BJ (cell line): Measurements from ENCODE around the gene CORO2B. TPM values are rescaled to one million over a fixed set of nuclear protein-coding genes. Genes with fewer than 3 reads are reported as not detected.

Source experiments
- CTCF ChIA-PET: fragments of 350-600 bp; formaldehyde crosslinking; extraction: SDS; loops from one replicate; lab custom pipeline; 2021; ENCODE audit warnings: antibody characterized with exemption, inconsistent platforms; lab: Yijun Ruan, JAX
- POLR2A ChIA-PET: fragments of 300-600 bp; sonication (Branson Sonifier 250); formaldehyde crosslinking; extraction: SDS; loops from one replicate; lab custom pipeline; 2021; ENCODE audit warnings: antibody characterized with exemption; lab: Charles Lee
- DNase-seq: peaks from one replicate; pipeline ENCODE4 v3.0.0-alpha.2; 2011; ENCODE audit warnings: low read depth
- H3K27me3 ChIP-seq: 2 replicates; pipeline ENCODE4 v1.6.0; 2011; ENCODE audit warnings: low read length; ENCODE audit not compliant: control insufficient read depth, insufficient read depth
- H3K36me3 ChIP-seq: 2 replicates; pipeline ENCODE4 v1.5.1; 2011; ENCODE audit warnings: low read length; ENCODE audit not compliant: control insufficient read depth, insufficient read depth
- H3K4me3 ChIP-seq: 2 replicates; pipeline ENCODE4 v1.5.1; 2011; ENCODE audit warnings: low read depth, mild to moderate bottlenecking, control low read depth, low read length
- polyA plus RNA-seq: library from polyadenylated mRNA; depleted of rRNA; stranded (reverse); fragments of >200 nt; gene quantifications from 2 replicates; pipeline ENCODE4 v1.2.3, GENCODE V29; 2011
- TF ChIP-seq, protein P1 (sequence below): IDR thresholded peaks from 2 replicates; pipeline ENCODE4 v1.5.1; 2011; ENCODE audit warnings: low read depth, mild to moderate bottlenecking, control low read depth, inconsistent platforms, low read length, moderate library complexity; ENCODE audit not compliant: insufficient read depth

Gene CORO2B
- polyA plus RNA-seq, 1 experiment, result 7.7 TPM

DNA sequence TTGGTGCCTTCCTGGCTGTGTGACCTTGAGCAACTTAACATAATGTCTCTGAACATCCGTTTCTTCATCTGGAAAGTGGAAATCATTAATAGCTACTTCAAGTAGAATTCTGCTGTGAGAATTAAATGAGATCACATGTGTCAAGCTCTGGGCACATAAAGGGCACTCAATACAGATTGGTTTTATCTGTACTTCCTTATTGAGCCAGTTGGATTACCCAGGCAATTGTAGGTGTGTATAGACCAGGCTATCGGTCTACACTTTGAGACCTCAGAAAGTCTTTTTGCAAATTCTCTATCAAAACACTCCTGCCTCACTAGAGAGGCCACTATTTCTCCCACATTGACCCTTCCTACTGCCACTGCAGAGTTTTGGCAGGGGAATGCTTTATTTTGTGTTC lies 194.2 kb downstream of the CORO2B start:
- POLR2A ChIA-PET, result interaction anchor here (0.5 kb wide), 1 partner anchor 104 kb away, joined by 3 read pairs; no protein-coding TSS in a partner anchor
- TF ChIP-seq, protein P1, sequence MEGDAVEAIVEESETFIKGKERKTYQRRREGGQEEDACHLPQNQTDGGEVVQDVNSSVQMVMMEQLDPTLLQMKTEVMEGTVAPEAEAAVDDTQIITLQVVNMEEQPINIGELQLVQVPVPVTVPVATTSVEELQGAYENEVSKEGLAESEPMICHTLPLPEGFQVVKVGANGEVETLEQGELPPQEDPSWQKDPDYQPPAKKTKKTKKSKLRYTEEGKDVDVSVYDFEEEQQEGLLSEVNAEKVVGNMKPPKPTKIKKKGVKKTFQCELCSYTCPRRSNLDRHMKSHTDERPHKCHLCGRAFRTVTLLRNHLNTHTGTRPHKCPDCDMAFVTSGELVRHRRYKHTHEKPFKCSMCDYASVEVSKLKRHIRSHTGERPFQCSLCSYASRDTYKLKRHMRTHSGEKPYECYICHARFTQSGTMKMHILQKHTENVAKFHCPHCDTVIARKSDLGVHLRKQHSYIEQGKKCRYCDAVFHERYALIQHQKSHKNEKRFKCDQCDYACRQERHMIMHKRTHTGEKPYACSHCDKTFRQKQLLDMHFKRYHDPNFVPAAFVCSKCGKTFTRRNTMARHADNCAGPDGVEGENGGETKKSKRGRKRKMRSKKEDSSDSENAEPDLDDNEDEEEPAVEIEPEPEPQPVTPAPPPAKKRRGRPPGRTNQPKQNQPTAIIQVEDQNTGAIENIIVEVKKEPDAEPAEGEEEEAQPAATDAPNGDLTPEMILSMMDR, result no peak
- H3K27me3 ChIP-seq, result no peaks in the 10 kb centered on the region
- no peak for DNase-seq
- H3K4me3 ChIP-seq, result no peak overlapping the region
- CTCF ChIA-PET, result interaction anchor here (1.8 kb wide), 1 partner anchor 10 kb away, joined by 5 read pairs; no protein-coding TSS in a partner anchor
- H3K36me3 ChIP-seq, result peaks cover 4% of the 10 kb centered on the region; the same call in 1 of the 2 replicates

DNA sequence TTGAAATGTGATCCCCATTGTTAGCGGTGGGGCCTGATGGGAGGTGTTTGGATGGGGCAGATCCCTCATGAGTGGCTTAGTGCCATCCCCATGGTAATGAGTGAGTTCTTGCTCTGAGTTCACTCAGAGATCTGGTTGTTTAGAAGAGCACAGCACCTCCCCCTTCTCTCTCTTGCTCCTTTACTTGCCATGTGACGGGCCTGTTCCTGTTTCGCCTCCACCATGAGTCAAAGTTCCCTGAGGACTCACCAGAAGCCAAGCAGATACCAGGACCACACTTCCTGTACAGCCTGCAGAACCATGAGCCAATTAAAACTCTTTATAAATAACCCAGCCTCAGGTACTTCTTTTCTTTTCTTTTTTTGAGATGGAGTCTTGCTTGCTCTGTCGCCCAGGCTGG lies 195.3 kb downstream of the CORO2B start:
- no peaks in the 10 kb centered on the region for H3K27me3 ChIP-seq
- CTCF ChIA-PET, result interaction anchor here (0.9 to 1.8 kb wide), 3 partner anchors 9 to 17 kb away, joined by 3 to 5 read pairs (median 4); no protein-coding TSS in a partner anchor

DNA sequence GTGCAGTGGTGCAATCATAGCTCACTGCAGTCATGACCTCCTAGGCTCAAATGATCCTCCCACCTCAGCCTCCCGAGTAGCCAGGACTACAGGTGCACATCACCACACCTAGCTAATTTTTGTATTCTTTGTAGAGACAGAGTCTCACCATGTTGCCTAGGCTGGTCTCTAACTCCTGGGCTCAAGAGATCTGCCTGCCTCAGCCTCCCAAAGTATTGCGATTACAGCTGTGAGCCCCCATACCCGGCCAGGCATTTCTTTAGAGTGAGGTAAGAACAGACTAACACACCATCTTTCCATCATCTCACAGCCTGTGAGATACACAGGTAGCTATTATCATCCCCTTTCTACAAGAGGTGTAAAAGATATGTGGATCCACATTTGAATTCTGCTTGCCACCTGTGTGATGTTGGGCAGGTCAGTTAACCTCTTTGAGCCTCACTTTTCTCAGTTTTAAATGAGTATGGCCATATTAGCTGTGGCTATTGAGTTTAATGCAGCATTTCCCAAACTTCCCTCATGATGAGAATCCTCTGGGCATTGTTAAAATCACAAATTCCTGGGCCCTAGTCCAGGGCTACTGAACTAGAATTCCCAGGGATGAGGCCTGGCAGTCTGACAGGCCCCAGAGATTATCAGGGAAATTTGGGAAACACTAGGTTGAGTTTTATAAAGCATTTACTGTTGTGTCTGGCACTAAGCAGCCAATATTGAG lies 195.9 kb downstream of the CORO2B start:
- CTCF ChIA-PET, result interaction anchor here (0.9 to 1.8 kb wide), 4 partner anchors 9 to 101 kb away, joined by 3 to 5 read pairs (median 4); no protein-coding TSS in a partner anchor
- DNase-seq, result no peak
- POLR2A ChIA-PET, result no interaction called here
- no peak overlapping the region for H3K4me3 ChIP-seq
- peaks cover 7% of the 10 kb centered on the region for H3K36me3 ChIP-seq
- TF ChIP-seq, protein P1, result no peak
- H3K27me3 ChIP-seq, result no peaks in the 10 kb centered on the region

More for the DNA sequence above, 195.3 kb downstream of the CORO2B start:
- Histone ChIP-seq H3K4me3 (no peak overlapping the region), H3K36me3 (peaks cover 4% of the 10 kb centered on the region; the same call in 1 of the 2 replicates)
- DNase-seq, result no peak
- TF ChIP-seq, protein P1, result no peak
- POLR2A ChIA-PET, result no interaction called here

DNA sequence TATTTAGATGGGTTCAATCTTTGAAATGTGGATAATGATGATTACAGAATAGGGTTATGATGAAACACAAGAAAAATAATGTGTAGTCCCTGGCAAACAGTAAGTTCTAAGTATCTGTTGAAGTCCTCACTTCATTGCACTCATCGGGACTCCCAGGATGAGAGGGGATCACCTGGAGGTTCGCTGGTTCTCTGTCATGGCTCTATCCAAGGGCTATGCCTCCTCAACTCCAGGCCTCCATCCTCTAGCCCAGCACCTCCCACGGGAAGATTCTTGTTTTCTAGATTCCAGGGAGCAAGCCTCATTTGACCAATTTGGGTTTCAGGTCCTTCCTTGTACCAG lies 196.4 kb downstream of the CORO2B start:
- DNase-seq, result no peak
- H3K36me3 ChIP-seq, result peaks cover 9% of the 10 kb centered on the region
- POLR2A ChIA-PET, result no interaction called here
- CTCF ChIA-PET, result interaction anchor here (0.9 to 1.0 kb wide), 2 partner anchors 10 to 101 kb away, joined by 3 read pairs; no protein-coding TSS in a partner anchor
- H3K4me3 ChIP-seq, result no peak overlapping the region
- TF ChIP-seq, protein P1, result no peak
- no peaks in the 10 kb centered on the region for H3K27me3 ChIP-seq

DNA sequence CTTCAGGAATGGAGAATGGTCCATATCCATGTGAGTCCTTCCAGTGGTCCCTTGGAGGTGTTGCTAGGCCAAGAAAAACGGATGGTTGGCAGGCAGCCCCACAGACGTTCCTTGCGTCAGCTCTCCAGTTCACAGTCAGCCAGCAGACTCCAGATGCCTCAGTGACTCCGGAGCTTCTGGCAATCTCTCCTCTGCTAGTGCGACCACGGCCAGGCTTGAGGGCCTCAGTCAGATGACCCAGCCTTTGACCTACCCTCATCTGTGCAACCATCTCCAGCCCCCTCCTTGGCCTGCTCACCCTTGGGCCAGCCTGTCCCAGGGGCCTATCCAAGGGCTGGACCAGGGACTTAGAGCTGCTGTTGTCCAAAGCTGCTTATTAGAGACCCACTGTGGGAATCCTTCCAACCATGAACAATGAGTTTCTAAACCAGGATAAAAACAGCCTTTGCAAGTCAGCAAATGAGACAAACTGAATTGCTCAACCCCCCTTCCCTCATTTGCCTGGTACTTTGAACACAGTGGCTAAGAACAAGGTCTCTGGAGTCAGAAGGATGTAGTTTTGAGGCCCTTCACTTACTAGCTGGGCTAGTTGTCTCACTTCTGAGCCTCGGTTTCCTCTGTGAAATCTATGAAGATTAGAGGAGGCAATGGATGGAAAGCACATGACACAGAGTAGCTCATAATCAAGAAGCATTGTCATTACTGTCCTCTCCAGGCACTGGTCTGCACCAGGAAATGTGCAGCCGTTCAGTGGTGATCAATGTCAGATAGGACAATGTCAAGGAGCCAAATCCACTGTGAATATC lies 197.1 kb downstream of the CORO2B start:
- Histone ChIP-seq H3K36me3 (peaks cover 13% of the 10 kb centered on the region), H3K4me3 (no peak overlapping the region), H3K27me3 (no peaks in the 10 kb centered on the region)
- TF ChIP-seq, protein P1, result no peak
- CTCF ChIA-PET, result interaction anchor here (1.0 kb wide), 1 partner anchor 102 kb away, joined by 3 read pairs; no protein-coding TSS in a partner anchor
- no peak for DNase-seq
- POLR2A ChIA-PET, result no interaction called here
